ENCODE measurements around the gene SENP3.

SENP3 gene

DNA sequence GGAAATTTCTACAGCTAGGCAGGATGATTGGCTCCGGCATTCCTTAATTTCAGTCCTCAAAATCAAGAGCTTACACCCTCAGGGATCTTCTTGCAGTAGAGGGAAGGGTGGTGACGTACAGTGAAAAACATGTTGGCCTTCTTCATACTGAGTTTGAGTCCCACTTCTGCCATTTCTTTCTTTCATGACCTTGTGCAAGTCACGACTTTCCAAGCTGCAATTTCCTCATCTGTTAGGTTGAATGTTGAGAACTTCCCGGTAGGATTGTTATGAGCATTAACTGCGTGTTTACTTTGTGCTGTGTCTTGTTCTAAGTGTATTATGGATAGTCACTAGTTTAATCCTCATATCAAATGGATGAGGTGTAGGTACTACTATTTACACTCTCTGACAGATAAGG, 7.9 kb downstream of the SENP3 start:
- H3K36me3 ChIP-seq (ENCODE audit: insufficient read depth, low read length) = peaks cover 32% of the 10 kb centered on the region; the same call in 1 of the 2 replicates
- H3K27me3 ChIP-seq (ENCODE audit: insufficient read depth, low read length) = no peaks in the 10 kb centered on the region
- peaks cover 15% of the 10 kb centered on the region for H3K4me1 ChIP-seq (ENCODE audit: control insufficient read depth, insufficient read depth, low read length, unreplicated experiment)
- H3K27ac ChIP-seq (ENCODE audit: low read depth, low read length) = no peak overlapping the region
- no peak overlapping the region for H2AFZ ChIP-seq (ENCODE audit: low read length, unreplicated experiment)
- peaks cover 51% of the 10 kb centered on the region for H3K79me2 ChIP-seq (ENCODE audit: control insufficient read depth, insufficient read depth, low read length, unreplicated experiment)
- no peak overlapping the region for H3K4me3 ChIP-seq (ENCODE audit: low read depth, low read length)

DNA sequence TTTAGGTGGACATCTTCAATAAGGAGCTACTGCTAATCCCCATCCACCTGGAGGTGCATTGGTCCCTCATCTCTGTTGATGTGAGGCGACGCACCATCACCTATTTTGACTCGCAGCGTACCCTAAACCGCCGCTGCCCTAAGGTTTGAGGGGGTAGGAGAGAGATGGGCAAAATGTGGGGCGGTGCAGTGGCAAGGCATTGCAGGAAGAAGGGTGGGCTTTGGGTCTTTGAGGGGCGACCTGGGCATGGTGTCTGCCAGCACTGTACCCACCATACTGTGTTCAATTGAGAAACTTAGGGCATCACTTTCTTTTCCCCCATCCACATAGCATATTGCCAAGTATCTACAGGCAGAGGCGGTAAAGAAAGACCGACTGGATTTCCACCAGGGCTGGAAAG, 8.6 kb downstream of the SENP3 start:
- Histone ChIP-seq H2AFZ (ENCODE audit: low read length, unreplicated experiment) (no peak overlapping the region), H3K27me3 (ENCODE audit: insufficient read depth, low read length) (no peaks in the 10 kb centered on the region), H3K36me3 (ENCODE audit: insufficient read depth, low read length) (peaks cover 36% of the 10 kb centered on the region), H3K4me1 (ENCODE audit: control insufficient read depth, insufficient read depth, low read length, unreplicated experiment) (peaks cover 23% of the 10 kb centered on the region), H3K27ac (ENCODE audit: low read depth, low read length) (no peak overlapping the region), H3K79me2 (ENCODE audit: control insufficient read depth, insufficient read depth, low read length, unreplicated experiment) (peaks cover 51% of the 10 kb centered on the region), H3K4me3 (ENCODE audit: low read depth, low read length) (no peak overlapping the region)

DNA sequence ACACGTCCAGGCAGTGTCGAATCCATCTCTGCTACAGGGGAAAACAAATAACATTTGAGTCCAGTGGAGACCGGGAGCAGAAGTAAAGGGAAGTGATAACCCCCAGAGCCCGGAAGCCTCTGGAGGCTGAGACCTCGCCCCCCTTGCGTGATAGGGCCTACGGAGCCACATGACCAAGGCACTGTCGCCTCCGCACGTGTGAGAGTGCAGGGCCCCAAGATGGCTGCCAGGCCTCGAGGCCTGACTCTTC, 10.5 kb downstream of the SENP3 start:
- Histone ChIP-seq H3K4me3 (ENCODE audit: low read depth, low read length) (peak overlapping the region; percentile 78), H2AFZ (ENCODE audit: low read length, unreplicated experiment) (peak overlapping the region; percentile 20), H3K79me2 (ENCODE audit: control insufficient read depth, insufficient read depth, low read length, unreplicated experiment) (peaks cover 61% of the 10 kb centered on the region), H3K27me3 (ENCODE audit: insufficient read depth, low read length) (no peaks in the 10 kb centered on the region), H3K27ac (ENCODE audit: low read depth, low read length) (peak overlapping the region; percentile 82), H3K36me3 (ENCODE audit: insufficient read depth, low read length) (peaks cover 45% of the 10 kb centered on the region), H3K4me1 (ENCODE audit: control insufficient read depth, insufficient read depth, low read length, unreplicated experiment) (peaks cover 37% of the 10 kb centered on the region)

DNA sequence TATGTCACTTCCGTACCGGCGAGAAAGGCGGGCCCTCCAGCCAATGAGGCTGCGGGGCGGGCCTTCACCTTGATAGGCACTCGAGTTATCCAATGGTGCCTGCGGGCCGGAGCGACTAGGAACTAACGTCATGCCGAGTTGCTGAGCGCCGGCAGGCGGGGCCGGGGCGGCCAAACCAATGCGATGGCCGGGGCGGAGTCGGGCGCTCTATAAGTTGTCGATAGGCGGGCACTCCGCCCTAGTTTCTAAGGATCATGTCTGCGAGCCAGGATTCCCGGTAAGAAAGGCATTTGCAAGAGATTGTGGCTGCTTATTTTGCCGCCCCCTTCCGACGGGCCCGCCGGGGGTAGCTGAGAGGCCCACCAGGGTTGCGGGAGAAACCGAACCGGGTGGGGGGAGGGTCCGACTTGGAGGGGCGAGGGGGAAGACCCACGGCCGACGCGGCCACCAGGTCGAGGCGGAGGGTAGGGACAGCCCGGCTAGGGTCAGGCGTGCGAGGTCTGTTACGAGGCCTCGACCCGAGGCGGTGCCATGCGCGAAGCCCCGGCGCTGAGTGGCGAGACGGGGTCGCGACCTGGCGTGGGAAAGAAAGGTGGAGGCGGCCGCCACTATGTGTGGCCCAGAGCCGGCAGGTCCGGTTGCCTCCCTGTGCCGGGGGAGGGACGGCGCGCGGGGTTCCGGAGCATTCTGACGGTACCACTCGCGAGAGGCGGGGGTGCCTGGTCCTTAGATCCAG, 11.0 kb downstream of the SENP3 start:
- Histone ChIP-seq H3K27me3 (ENCODE audit: insufficient read depth, low read length) (no peaks in the 10 kb centered on the region), H3K4me3 (ENCODE audit: low read depth, low read length) (peak overlapping the region; percentile 90), H3K79me2 (ENCODE audit: control insufficient read depth, insufficient read depth, low read length, unreplicated experiment) (peaks cover 66% of the 10 kb centered on the region), H2AFZ (ENCODE audit: low read length, unreplicated experiment) (no peak overlapping the region), H3K36me3 (ENCODE audit: insufficient read depth, low read length) (peaks cover 50% of the 10 kb centered on the region), H3K4me1 (ENCODE audit: control insufficient read depth, insufficient read depth, low read length, unreplicated experiment) (peaks cover 42% of the 10 kb centered on the region), H3K27ac (ENCODE audit: low read depth, low read length) (peak overlapping the region; percentile 88)

DNA sequence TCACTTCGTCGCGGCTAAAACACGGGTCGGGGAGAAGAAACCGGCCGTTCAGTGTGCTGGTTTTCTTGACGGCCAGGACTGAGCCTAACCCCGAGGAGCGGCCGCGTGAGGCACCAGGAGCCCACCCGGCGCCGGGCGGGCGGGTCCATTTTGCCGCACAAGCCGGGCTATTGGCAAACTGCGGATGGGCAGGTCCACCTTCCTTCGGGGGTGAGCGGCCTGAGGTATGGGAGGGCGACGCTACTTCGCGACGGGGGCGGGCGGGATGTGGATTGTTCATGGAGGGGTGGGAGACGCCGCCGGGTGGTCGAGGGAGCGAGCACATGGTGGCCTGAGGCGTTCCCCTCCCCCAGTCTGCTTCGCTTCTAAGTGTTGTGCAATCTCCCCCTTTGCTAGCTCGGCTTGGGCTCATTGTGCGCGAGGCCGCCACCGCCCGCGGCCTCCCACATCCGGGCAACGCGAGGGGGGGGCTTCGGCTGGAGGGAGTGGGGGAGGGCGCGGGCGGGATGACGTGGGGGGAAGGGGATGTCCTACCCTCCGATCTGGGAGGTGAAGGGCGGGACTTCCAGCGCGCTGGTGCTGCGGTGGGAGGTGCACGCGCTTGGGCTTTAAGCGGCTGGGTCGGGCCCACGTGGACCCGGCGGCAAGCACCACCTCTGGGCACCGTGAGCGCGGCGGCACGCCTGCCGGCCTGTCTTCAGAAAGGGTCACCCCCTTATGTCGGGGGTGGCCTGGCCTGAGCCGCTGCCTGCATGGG, 11.8 kb downstream of the SENP3 start:
- peaks cover 67% of the 10 kb centered on the region for H3K79me2 ChIP-seq (ENCODE audit: control insufficient read depth, insufficient read depth, low read length, unreplicated experiment)
- H3K36me3 ChIP-seq (ENCODE audit: insufficient read depth, low read length) = peaks cover 55% of the 10 kb centered on the region
- peak overlapping the region; percentile 90 for H3K4me3 ChIP-seq (ENCODE audit: low read depth, low read length)
- H3K27me3 ChIP-seq (ENCODE audit: insufficient read depth, low read length) = no peaks in the 10 kb centered on the region
- H3K4me1 ChIP-seq (ENCODE audit: control insufficient read depth, insufficient read depth, low read length, unreplicated experiment) = peaks cover 44% of the 10 kb centered on the region
- H2AFZ ChIP-seq (ENCODE audit: low read length, unreplicated experiment) = no peak overlapping the region
- H3K27ac ChIP-seq (ENCODE audit: low read depth, low read length) = peak overlapping the region; percentile 88

DNA sequence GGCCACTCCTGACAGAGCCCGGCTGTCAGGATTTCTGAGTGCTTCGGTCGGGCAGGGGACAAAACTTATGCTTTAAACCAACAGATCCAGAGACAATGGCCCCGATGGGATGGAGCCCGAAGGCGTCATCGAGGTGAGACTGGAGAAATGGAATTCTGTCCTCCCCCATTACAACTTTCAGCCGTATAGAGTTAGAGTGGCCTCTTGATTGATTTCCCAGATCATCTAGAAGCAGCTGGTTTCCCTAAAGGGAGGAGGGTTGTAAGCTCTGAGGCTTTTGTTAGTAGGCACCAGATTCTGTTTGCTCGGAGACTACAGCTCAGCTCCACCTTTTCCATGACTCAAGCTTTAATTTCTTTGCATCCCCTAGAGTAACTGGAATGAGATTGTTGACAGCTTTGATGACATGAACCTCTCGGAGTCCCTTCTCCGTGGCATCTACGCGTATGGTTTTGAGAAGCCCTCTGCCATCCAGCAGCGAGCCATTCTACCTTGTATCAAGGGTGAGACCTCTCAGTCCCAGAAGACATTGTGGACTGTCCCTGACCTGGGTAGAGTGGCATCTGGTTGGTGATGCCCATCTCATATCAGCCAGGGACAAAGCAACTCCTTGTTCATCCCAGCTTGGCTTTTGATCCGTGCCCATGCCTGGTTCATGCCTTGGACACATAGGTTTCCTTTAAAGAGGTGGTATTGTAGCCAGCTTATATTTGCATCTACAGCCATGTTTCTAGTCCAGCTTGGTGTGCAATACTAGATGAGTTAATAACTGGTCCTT, 12.6 kb downstream of the SENP3 start:
- peaks cover 52% of the 10 kb centered on the region for H3K4me1 ChIP-seq (ENCODE audit: control insufficient read depth, insufficient read depth, low read length, unreplicated experiment)
- peaks cover 62% of the 10 kb centered on the region for H3K79me2 ChIP-seq (ENCODE audit: control insufficient read depth, insufficient read depth, low read length, unreplicated experiment)
- H3K27ac ChIP-seq (ENCODE audit: low read depth, low read length) = peak overlapping the region; percentile 88

DNA sequence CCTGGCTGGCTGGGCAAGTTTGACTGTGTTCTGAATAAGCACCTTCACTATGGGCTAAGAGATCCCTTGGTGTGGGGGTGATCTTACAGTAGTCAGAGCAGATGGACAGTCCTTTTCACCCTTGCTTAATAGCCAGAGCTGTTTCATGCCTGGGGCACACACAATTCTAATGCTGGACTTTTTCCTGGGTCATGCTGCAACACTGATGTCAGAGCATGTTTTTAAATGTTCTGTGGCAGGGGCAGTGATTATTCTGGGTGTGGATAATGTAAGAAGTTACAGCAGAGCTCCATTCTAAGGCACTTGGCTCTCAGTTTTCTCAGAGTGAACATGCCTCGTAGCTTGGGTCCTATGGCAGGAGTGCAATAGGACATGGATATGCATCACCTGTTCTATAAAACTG, 13.8 kb downstream of the SENP3 start:
- peak overlapping the region; percentile 90 for H3K4me3 ChIP-seq (ENCODE audit: low read depth, low read length)
- peaks cover 65% of the 10 kb centered on the region for H3K79me2 ChIP-seq (ENCODE audit: control insufficient read depth, insufficient read depth, low read length, unreplicated experiment)
- H3K4me1 ChIP-seq (ENCODE audit: control insufficient read depth, insufficient read depth, low read length, unreplicated experiment) = peaks cover 63% of the 10 kb centered on the region
- H3K27me3 ChIP-seq (ENCODE audit: insufficient read depth, low read length) = no peaks in the 10 kb centered on the region
- H3K27ac ChIP-seq (ENCODE audit: low read depth, low read length) = peak overlapping the region; percentile 88
- H3K36me3 ChIP-seq (ENCODE audit: insufficient read depth, low read length) = peaks cover 55% of the 10 kb centered on the region
- H2AFZ ChIP-seq (ENCODE audit: low read length, unreplicated experiment) = no peak overlapping the region

More for the DNA sequence above, 12.6 kb downstream of the SENP3 start:
- H3K4me3 ChIP-seq (ENCODE audit: low read depth, low read length) = peak overlapping the region; percentile 90
- no peaks in the 10 kb centered on the region for H3K27me3 ChIP-seq (ENCODE audit: insufficient read depth, low read length)
- peaks cover 55% of the 10 kb centered on the region for H3K36me3 ChIP-seq (ENCODE audit: insufficient read depth, low read length)
- H2AFZ ChIP-seq (ENCODE audit: low read length, unreplicated experiment) = no peak overlapping the region

DNA sequence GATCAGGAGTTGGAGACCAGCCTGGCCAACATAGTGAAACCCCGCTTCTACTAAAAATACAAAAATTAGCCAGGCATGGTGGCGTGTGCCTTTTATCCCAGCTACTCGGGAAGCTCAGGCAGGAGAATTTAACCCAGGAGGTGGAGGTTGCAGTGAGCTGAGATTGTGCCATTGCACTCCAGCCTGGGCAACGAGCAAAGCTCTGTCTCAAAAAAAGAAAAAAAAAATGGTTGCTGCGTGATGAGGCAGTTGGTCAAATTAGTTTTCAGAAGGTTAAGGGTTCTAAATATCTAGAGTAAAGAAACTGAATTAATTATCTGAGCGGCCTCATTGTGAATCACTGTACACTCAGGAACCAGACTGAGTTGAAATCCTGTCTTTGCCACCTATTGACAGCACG, 14.2 kb downstream of the SENP3 start:
- Histone ChIP-seq H3K4me3 (ENCODE audit: low read depth, low read length) (peak overlapping the region; percentile 90), H3K79me2 (ENCODE audit: control insufficient read depth, insufficient read depth, low read length, unreplicated experiment) (peaks cover 67% of the 10 kb centered on the region), H3K27me3 (ENCODE audit: insufficient read depth, low read length) (no peaks in the 10 kb centered on the region), H2AFZ (ENCODE audit: low read length, unreplicated experiment) (no peak overlapping the region), H3K36me3 (ENCODE audit: insufficient read depth, low read length) (peaks cover 53% of the 10 kb centered on the region), H3K4me1 (ENCODE audit: control insufficient read depth, insufficient read depth, low read length, unreplicated experiment) (peaks cover 67% of the 10 kb centered on the region), H3K27ac (ENCODE audit: low read depth, low read length) (peak overlapping the region; percentile 88; the same call in 1 of the 2 replicates)

DNA sequence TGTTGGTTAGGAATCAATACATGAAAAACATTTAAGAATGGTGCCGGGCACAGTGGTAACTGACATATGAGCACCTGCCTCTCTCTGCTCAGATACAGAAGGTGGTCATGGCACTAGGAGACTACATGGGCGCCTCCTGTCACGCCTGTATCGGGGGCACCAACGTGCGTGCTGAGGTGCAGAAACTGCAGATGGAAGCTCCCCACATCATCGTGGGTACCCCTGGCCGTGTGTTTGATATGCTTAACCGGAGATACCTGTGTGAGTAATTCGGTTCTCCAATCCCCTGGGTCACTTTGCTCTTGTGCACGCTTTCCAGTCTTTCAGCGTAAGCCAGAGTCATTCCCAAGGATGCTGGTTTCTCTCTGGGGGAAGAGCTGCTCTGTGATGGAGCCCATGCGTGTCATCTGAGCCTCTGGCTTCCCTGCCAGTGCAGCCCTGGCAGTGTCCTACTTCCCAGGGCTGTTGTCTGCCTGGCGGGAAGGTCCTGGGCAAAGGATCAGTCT, 14.8 kb downstream of the SENP3 start:
- Histone ChIP-seq H3K36me3 (ENCODE audit: insufficient read depth, low read length) (peaks cover 52% of the 10 kb centered on the region), H2AFZ (ENCODE audit: low read length, unreplicated experiment) (no peak overlapping the region), H3K27ac (ENCODE audit: low read depth, low read length) (peak overlapping the region; percentile 88; the same call in 1 of the 2 replicates), H3K4me1 (ENCODE audit: control insufficient read depth, insufficient read depth, low read length, unreplicated experiment) (peaks cover 65% of the 10 kb centered on the region), H3K4me3 (ENCODE audit: low read depth, low read length) (peak overlapping the region; percentile 90; the same call in 1 of the 2 replicates), H3K79me2 (ENCODE audit: control insufficient read depth, insufficient read depth, low read length, unreplicated experiment) (peaks cover 67% of the 10 kb centered on the region), H3K27me3 (ENCODE audit: insufficient read depth, low read length) (no peaks in the 10 kb centered on the region)

DNA sequence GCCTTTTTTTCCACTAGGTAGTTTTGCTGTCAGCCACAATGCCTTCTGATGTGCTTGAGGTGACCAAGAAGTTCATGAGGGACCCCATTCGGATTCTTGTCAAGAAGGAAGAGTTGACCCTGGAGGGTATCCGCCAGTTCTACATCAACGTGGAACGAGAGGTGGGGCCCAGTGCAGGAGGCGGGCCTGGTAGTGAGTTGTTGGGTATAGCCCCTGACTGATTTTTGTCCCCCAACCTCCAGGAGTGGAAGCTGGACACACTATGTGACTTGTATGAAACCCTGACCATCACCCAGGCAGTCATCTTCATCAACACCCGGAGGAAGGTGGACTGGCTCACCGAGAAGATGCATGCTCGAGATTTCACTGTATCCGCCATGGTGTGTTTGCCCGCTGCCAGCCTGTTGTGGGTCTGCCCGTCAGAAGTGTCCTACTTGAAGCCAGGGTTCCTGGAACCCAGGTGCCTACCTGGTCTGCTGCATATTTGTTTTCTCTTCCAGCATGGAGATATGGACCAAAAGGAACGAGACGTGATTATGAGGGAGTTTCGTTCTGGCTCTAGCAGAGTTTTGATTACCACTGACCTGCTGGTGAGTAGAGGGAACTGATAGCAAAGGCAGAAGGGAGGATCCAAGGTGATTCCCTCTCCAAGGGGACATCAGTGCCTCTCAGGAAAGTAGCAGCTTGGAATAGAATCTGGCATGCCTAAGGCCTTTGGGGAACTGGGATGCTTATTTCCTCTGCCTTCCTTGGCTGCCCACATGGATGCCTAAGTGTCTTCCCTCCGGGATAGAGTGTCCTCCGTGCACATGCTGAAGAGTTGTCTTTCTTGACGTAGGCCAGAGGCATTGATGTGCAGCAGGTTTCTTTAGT, 15.8 kb downstream of the SENP3 start:
- H3K79me2 ChIP-seq (ENCODE audit: control insufficient read depth, insufficient read depth, low read length, unreplicated experiment) = peaks cover 66% of the 10 kb centered on the region
- no peaks in the 10 kb centered on the region for H3K27me3 ChIP-seq (ENCODE audit: insufficient read depth, low read length)
- H3K27ac ChIP-seq (ENCODE audit: low read depth, low read length) = peak overlapping the region; percentile 88
- peaks cover 52% of the 10 kb centered on the region for H3K36me3 ChIP-seq (ENCODE audit: insufficient read depth, low read length)
- peaks cover 67% of the 10 kb centered on the region for H3K4me1 ChIP-seq (ENCODE audit: control insufficient read depth, insufficient read depth, low read length, unreplicated experiment)
- H3K4me3 ChIP-seq (ENCODE audit: low read depth, low read length) = no peak overlapping the region
- H2AFZ ChIP-seq (ENCODE audit: low read length, unreplicated experiment) = no peak overlapping the region
